ENCODE measurements around the gene KMT5B.

GRCh38 chr11:68149417-68149816 lies 63.7 kb downstream of the KMT5B start:
- no peak for TF ChIP-seq POLR2A (IDR thresholded peaks at IDR 0.05)
- TF ChIP-seq CTCF (IDR thresholded peaks at IDR 0.05) = no peak
- TF ChIP-seq EP300 (IDR thresholded peaks at IDR 0.05) = no peak
